Endodermal cell (in vitro differentiated cells): ENCODE measurements around the gene TEX30. TPM values are rescaled to one million over a fixed set of nuclear protein-coding genes. Genes with fewer than 3 reads are reported as not detected.

Experiments
- DNase-seq: peaks from one replicate; pipeline ENCODE4 v3.0.0-alpha.2; 2017
- H3K27ac ChIP-seq: 2 replicates; pipeline ENCODE4 v1.5.1; 2013; ENCODE audit warnings: mild to moderate bottlenecking, low read depth, low read length, moderate library complexity
- H3K27me3 ChIP-seq: 2 replicates; pipeline ENCODE4 v1.6.1; 2013; ENCODE audit warnings: mild to moderate bottlenecking, low read length, moderate library complexity; ENCODE audit not compliant: insufficient read depth, control insufficient read depth, poor library complexity, severe bottlenecking
- H3K36me3 ChIP-seq: 2 replicates; pipeline ENCODE4 v1.7.0; 2013; ENCODE audit warnings: mild to moderate bottlenecking, low read length, moderate library complexity; ENCODE audit not compliant: control insufficient read depth, insufficient read depth
- H3K4me1 ChIP-seq: one replicate; pipeline ENCODE4 v1.7.0; 2013; ENCODE audit warnings: low read length; ENCODE audit not compliant: control insufficient read depth, insufficient read depth
- H3K4me3 ChIP-seq: 2 replicates; pipeline ENCODE4 v1.5.1; 2013; ENCODE audit warnings: mild to moderate bottlenecking, low read length, moderate library complexity
- H3K9ac ChIP-seq: 2 replicates; pipeline ENCODE4 v1.6.1; 2013; ENCODE audit warnings: mild to moderate bottlenecking, low read length, moderate library complexity; ENCODE audit not compliant: poor library complexity, severe bottlenecking; ENCODE audit errors: extremely low read depth
- H3K9me3 ChIP-seq: 2 replicates; pipeline ENCODE4 v1.6.1; 2013; ENCODE audit warnings: mild to moderate bottlenecking, low read length, moderate library complexity; ENCODE audit not compliant: control insufficient read depth
- H3K27ac Mint-ChIP-seq: 2 replicates; pipeline ENCODE4 v1.8.0; 2020; ENCODE audit warnings: mixed read lengths
- H3K27me3 Mint-ChIP-seq: 2 replicates; pipeline ENCODE4 v1.8.0; 2021; ENCODE audit warnings: mild to moderate bottlenecking, mixed read lengths; ENCODE audit not compliant: insufficient read depth
- H3K36me3 Mint-ChIP-seq: 2 replicates; pipeline ENCODE4 v1.8.0; 2020; ENCODE audit warnings: low read depth, mixed read lengths
- H3K4me1 Mint-ChIP-seq: 2 replicates; pipeline ENCODE4 v1.8.0; 2020; ENCODE audit warnings: mixed read lengths
- H3K4me3 Mint-ChIP-seq: 2 replicates; pipeline ENCODE4 v1.8.0; 2020; ENCODE audit warnings: mild to moderate bottlenecking, moderate library complexity, mixed read lengths
- H3K9me3 Mint-ChIP-seq: 2 replicates; pipeline ENCODE4 v1.8.0; 2020; ENCODE audit warnings: mild to moderate bottlenecking, mixed read lengths
- CTCF ChIP-seq: fragments of 200-600 bp; sonication (generic); conservative IDR thresholded peaks from 2 replicates; pipeline ENCODE4 v1.5.0; 2021; ENCODE audit warnings: antibody characterized with exemption, mild to moderate bottlenecking
- WGBS, 2 experiments: methylation state at CpG; one replicate each; pipeline versions ENCODE4 v1.1.5 to v1.1.7; 2013; ENCODE audit warnings: missing lambda C conversion rate in 2 of 2, mixed read lengths in 1 of 2; ENCODE audit not compliant: insufficient coverage in 1 of 2, insufficient read length in 1 of 2; 5-methylcytosine and 5-hydroxymethylcytosine counted together
- total RNA-seq, 2 donors: library from RNA; stranded (reverse); fragmentation: NEBNext Ultra II Directional in 1 of 2; extraction: Animal tissue kit (Norgen Biotek cat#: 25700) in 1 of 2; gene quantifications; 2 replicates in 1 of 2; 3 replicates in 1 of 2; pipeline ENCODE4 v1.2.1, GENCODE V29; 2021

Gene TEX30
- total RNA-seq, 2 donors from 2014 or later = 10.0 to 11.5 TPM

GRCh38 chr13:102774591-102775520 is 1.3 kb upstream of the TEX30 start:
- peak overlapping the region; percentile 76 for H3K4me3 Mint-ChIP-seq
- no peaks in the 10 kb centered on the region for H3K9me3 Mint-ChIP-seq
- no peaks in the 10 kb centered on the region for H3K36me3 Mint-ChIP-seq
- H3K27me3 Mint-ChIP-seq = peaks cover 21% of the 10 kb centered on the region
- Histone ChIP-seq H3K36me3 (no peaks in the 10 kb centered on the region), H3K9ac (no peak overlapping the region), H3K4me3 (no peak overlapping the region), H3K27ac (no peak overlapping the region), H3K4me1 (no peaks in the 10 kb centered on the region), H3K27me3 (no peaks in the 10 kb centered on the region), H3K9me3 (no peaks in the 10 kb centered on the region)
- WGBS, 2 experiments = 94% methylated on average over 5 to 14 of the region's 14 CpGs
- no peak overlapping the region for H3K27ac Mint-ChIP-seq
- no peak for DNase-seq
- H3K4me1 Mint-ChIP-seq = peaks cover 2% of the 10 kb centered on the region
- TF ChIP-seq CTCF = no peak

GRCh38 chr13:102774214-102774568 is 605 bp upstream of the TEX30 start:
- Histone ChIP-seq H3K4me3 (peak overlapping the region; percentile 88), H3K4me1 (no peaks in the 10 kb centered on the region), H3K27ac (no peak overlapping the region), H3K27me3 (no peaks in the 10 kb centered on the region), H3K9ac (no peak overlapping the region), H3K9me3 (no peaks in the 10 kb centered on the region), H3K36me3 (no peaks in the 10 kb centered on the region)
- no peaks in the 10 kb centered on the region for H3K36me3 Mint-ChIP-seq
- no peak for DNase-seq
- peaks cover 4% of the 10 kb centered on the region for H3K4me1 Mint-ChIP-seq
- H3K27ac Mint-ChIP-seq = peak overlapping the region; percentile 46
- no peaks in the 10 kb centered on the region for H3K9me3 Mint-ChIP-seq
- peaks cover 21% of the 10 kb centered on the region for H3K27me3 Mint-ChIP-seq
- TF ChIP-seq CTCF = no peak
- 96% methylated on average over 18 to 27 of the region's 27 CpGs for WGBS, 2 experiments
- peak overlapping the region; percentile 76 for H3K4me3 Mint-ChIP-seq

DNA sequence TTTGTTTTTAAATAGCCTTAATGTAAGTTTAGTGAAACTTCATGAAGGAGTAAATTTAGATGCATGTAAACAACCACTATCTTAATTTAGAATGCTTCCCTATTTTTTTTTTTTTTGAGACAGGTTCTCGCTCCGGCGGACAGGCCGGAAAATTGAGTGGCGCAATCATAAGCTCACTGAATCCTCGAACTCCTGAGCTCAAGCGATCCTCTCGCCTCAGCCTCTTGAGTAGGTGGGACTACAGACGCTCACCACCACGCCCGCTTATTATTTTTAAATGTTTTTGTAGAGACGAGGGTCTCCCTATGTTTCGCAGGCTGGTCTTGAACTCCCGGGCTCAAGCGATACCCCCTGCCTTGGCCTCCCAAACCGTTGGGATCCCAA is 1.6 kb downstream of the TEX30 start:
- no peak for TF ChIP-seq CTCF
- Mint-ChIP-seq H3K36me3 (peaks cover 2% of the 10 kb centered on the region), H3K4me3 (peak overlapping the region; percentile 76), H3K27me3 (peaks cover 21% of the 10 kb centered on the region), H3K4me1 (peaks cover 4% of the 10 kb centered on the region), H3K27ac (no peak overlapping the region), H3K9me3 (no peaks in the 10 kb centered on the region)
- H3K36me3 ChIP-seq = peaks cover 5% of the 10 kb centered on the region
- WGBS, 2 experiments = 96 to 97% methylated on average over 11 to 16 of the region's 16 CpGs
- H3K27ac ChIP-seq = no peak overlapping the region
- no peaks in the 10 kb centered on the region for H3K9me3 ChIP-seq
- no peak for DNase-seq
- H3K4me1 ChIP-seq = no peaks in the 10 kb centered on the region
- no peaks in the 10 kb centered on the region for H3K27me3 ChIP-seq
- H3K9ac ChIP-seq = no peak overlapping the region
- H3K4me3 ChIP-seq = peak overlapping the region; percentile 88
